ENCODE results near the gene STX7. TPM values are rescaled to one million over a fixed set of nuclear protein-coding genes. Genes with fewer than 3 reads are reported as not detected.

STX7 gene
- total RNA-seq, 3 donors from 2014 or later, result 51.9 to 66.9 (median 63.2) TPM

- Histone ChIP-seq H3K9me3 (no peaks in the 10 kb centered on the region), H3K4me1 (ENCODE audit: low read depth) (peaks cover 20% of the 10 kb centered on the region), H3K4me3 (no peak overlapping the region), H3K36me3 (ENCODE audit: low read depth) (no peaks in the 10 kb centered on the region)
- intact Hi-C loops (cut with DNase I, micrococcal nuclease), result no loop called here
- no peak for TF ChIP-seq CTCF (IDR thresholded peaks at IDR 0.05)
- DNase-seq (no peak), ATAC-seq (no peak)
Measured at GRCh38 chr6:132506461-132506860, 6.5 kb downstream of the STX7 start.

GRCh38 chr6:132505158-132505557, 7.8 kb downstream of the STX7 start:
- Histone ChIP-seq H3K4me1 (ENCODE audit: low read depth) (peaks cover 10% of the 10 kb centered on the region), H3K36me3 (ENCODE audit: low read depth) (no peaks in the 10 kb centered on the region), H3K4me3 (no peak overlapping the region), H3K9me3 (no peaks in the 10 kb centered on the region)
- DNase-seq (no peak), ATAC-seq (no peak)
- intact Hi-C loops (cut with DNase I, micrococcal nuclease), result no loop called here
- TF ChIP-seq CTCF (IDR thresholded peaks at IDR 0.05), result no peak

GRCh38 chr6:132504757-132505156, 8.2 kb downstream of the STX7 start:
- H3K4me1 ChIP-seq (ENCODE audit: low read depth), result peaks cover 10% of the 10 kb centered on the region
- intact Hi-C loops (cut with DNase I, micrococcal nuclease), result no loop called here
- TF ChIP-seq CTCF (IDR thresholded peaks at IDR 0.05), result no peak

GRCh38 chr6:132499757-132500156, 13.2 kb downstream of the STX7 start:
- H3K9me3 ChIP-seq, result no peaks in the 10 kb centered on the region
- H3K4me1 ChIP-seq (ENCODE audit: low read depth), result peaks cover 3% of the 10 kb centered on the region
- DNase-seq (no peak), ATAC-seq (peak; percentile 12)
- no peaks in the 10 kb centered on the region for H3K36me3 ChIP-seq (ENCODE audit: low read depth)
- no peak for TF ChIP-seq CTCF (IDR thresholded peaks at IDR 0.05)
- H3K4me3 ChIP-seq, result no peak overlapping the region
- intact Hi-C loops (cut with DNase I, micrococcal nuclease), result no loop called here

More at GRCh38 chr6:132504757-132505156, 8.2 kb downstream of the STX7 start:
- Histone ChIP-seq H3K9me3 (no peaks in the 10 kb centered on the region), H3K4me3 (no peak overlapping the region), H3K36me3 (ENCODE audit: low read depth) (no peaks in the 10 kb centered on the region)
- ATAC-seq (peak; percentile 42), DNase-seq (no peak)

GRCh38 chr6:132498638-132499037, 14.3 kb downstream of the STX7 start:
- H3K9me3 ChIP-seq, result no peaks in the 10 kb centered on the region
- intact Hi-C loops (cut with DNase I, micrococcal nuclease), result no loop called here
- ATAC-seq (peak; percentile 41), DNase-seq (no peak)
- H3K4me3 ChIP-seq, result no peak overlapping the region
- H3K4me1 ChIP-seq (ENCODE audit: low read depth), result no peaks in the 10 kb centered on the region
- no peaks in the 10 kb centered on the region for H3K36me3 ChIP-seq (ENCODE audit: low read depth)
- TF ChIP-seq CTCF (IDR thresholded peaks at IDR 0.05), result no peak
